Epidermal melanocyte (primary cell): ENCODE measurements around the gene MGRN1.

Experiments
- DNase-seq: peaks from one replicate; pipeline ENCODE4 v3.0.0; 2011; ENCODE audit warnings: low spot score; ENCODE audit not compliant: insufficient read length

Gene MGRN1

DNA sequence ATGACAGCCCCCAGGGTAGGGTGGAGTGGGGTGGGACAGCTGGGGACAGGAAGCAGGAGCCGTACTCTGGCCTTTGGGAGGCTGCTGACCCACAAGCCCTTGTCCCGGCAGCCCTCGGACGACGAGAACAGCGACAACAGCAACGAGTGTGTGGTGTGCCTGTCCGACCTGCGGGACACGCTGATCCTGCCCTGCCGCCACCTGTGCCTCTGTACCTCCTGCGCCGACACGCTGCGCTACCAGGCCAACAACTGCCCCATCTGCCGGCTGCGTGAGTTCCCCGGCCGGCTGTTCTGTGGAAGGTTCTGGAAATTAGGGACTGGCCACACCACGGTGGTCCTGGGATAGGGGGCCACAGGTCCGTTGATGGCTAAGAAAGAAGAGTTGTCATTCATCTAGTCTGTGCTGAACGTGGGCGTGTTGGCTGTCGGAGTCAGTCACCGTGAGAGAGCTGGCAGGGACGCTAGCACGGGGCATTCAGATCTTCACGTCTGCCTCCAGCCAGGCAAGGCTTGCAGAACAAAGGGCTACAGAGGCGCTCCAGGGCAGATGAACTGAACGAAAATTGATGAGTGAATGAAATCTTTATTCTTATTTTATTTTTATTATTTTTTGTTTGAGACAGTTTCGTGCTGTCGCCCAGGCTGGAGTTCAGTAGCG is 48.9 kb downstream of the MGRN1 start:
- DNase-seq = peak; percentile 50

GRCh38 chr16:4674926-4675530 is 50.4 kb downstream of the MGRN1 start:
- no peak for DNase-seq

DNA sequence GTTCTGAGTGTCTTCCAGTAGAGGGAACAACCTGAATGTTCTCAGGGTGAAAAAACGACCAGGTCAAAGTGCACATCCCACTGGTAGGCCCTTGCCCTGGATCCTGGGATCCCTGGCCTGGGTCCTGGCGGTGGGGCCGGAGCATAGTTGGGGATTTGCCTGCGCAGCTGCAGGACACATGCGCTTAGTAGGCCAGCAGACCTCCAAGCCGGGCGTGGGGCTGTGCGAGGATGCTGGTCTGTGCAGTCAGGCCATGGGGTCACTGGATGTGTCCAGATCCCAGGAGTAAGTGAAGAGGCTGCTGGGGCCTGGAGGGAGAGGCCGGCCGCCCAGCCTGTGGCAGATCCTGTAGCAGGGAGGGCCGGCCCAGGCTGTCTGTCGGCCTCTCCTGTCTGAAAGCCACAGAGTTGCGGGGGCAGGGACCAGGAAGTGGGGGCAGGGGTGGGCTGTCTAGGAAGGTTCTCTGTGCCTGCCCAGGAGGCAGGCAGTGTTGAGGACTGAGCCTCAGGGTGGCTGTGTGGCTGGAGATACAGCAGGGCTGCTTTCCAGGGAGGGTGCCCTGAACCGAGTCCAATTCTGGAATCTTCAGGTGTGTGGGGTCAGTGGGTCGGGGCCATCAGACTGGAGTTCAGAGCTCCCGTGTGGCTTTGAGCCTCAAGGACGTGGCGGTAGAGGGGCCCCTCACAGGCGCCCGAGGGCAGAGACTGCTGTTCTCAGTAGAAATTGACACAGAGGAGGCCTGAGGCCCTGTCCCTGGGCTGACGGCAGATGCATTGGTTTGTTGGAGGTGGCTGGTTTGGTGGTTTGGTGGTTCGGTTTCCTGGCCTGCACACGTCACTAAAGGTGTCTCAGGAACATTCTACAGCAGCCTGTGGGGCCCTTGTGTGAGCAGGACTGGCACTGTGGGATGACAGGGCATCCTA is 51.5 kb downstream of the MGRN1 start:
- no peak for DNase-seq

- DNase-seq = no peak
Measured at GRCh38 chr16:4676831-4677230, 52.2 kb downstream of the MGRN1 start.

- DNase-seq = no peak
Measured at GRCh38 chr16:4677390-4677789, 52.8 kb downstream of the MGRN1 start.

DNA sequence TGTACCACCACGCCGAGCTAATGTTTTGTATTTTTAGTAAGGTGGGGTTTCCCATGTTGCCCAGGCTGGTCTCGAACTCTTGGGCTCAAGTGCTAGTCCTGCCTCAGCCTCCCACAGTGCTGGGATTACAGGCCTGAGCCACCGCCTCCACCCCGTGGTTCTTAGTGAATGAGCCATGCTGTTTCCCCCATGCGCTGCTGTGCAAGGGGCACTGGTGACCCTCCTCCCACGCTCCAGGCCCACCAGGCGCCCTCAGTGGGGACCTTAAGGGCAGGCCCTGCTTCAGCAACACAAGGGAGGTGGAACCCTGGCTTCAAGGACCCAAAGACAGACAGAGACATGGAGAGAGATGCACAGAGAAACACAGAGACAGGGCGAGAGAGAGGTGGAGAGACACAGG is 53.4 kb downstream of the MGRN1 start:
- DNase-seq = no peak

GRCh38 chr16:4678596-4678995 is 54.0 kb downstream of the MGRN1 start:
- no peak for DNase-seq

DNA sequence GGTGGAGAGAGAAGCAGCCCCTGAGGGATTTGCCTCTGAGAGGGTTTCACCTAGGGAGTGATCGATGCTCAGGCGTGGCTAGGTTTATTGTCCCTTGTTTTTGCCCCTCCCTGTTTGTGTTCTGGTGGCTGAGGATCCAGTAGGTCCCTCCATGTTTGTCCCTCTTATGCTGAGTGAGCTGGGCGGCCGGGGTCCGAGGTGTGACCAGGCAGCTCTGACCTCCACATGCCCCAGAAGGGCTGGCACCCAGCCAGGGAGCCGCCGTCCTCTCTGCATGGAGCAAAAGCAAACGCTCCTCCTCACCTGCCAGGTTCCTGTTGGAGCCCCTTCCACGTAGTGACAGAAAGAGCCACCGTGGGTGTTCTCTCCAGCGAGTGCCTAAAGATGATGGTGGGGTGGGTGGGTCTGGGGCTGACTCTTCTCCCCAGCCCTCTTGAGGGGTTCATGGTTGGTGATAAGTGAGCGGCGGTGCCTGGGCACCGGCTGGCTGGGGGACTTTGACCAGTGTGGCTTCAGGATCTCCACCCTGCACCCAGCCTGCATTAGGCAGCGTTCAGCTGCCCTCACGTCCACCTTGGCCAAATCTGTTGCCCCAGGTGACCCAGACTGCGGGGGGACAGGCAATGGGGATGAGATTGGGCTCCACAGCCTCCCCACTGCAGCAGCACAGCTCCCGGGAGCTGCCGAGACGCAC is 54.7 kb downstream of the MGRN1 start:
- no peak for DNase-seq

GRCh38 chr16:4679850-4680636 is 55.4 kb downstream of the MGRN1 start:
- DNase-seq = no peak

- DNase-seq = no peak
Measured at GRCh38 chr16:4680673-4681470, 56.2 kb downstream of the MGRN1 start.

- no peak for DNase-seq
Measured at GRCh38 chr16:4681471-4682083, 57.0 kb downstream of the MGRN1 start.

GRCh38 chr16:4682084-4682591 is 57.5 kb downstream of the MGRN1 start:
- no peak for DNase-seq

DNA sequence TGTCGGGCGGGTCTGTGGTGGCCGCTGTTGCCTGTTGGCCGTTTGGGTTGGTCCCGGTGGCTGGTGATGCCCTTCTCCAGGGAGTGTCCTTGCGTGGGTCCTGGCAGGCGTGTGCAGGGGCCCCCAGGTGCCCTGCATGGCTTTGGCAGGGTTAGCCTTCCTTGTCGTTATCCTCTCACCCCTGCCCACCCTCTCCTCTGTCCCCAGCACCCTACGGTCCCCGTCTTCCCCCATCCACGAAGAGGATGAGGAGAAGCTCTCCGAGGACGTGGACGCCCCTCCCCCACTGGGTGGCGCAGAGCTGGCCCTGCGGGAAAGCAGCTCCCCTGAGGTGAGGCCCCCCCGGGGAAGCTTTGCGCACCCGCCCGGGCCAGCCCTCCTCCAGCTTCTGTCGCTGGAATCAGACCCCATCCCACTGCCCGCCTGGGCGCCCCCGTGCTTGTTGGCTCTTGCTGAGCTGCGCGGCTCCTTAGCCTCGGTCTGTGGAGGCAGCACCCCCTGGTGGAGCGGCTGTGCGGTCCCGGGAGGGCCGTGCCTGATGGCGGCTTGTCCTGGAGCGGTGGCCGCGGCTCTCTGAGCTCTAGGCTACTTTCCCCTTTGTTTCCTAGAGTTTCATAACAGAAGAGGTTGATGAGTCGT is 58.1 kb downstream of the MGRN1 start:
- no peak for DNase-seq

DNA sequence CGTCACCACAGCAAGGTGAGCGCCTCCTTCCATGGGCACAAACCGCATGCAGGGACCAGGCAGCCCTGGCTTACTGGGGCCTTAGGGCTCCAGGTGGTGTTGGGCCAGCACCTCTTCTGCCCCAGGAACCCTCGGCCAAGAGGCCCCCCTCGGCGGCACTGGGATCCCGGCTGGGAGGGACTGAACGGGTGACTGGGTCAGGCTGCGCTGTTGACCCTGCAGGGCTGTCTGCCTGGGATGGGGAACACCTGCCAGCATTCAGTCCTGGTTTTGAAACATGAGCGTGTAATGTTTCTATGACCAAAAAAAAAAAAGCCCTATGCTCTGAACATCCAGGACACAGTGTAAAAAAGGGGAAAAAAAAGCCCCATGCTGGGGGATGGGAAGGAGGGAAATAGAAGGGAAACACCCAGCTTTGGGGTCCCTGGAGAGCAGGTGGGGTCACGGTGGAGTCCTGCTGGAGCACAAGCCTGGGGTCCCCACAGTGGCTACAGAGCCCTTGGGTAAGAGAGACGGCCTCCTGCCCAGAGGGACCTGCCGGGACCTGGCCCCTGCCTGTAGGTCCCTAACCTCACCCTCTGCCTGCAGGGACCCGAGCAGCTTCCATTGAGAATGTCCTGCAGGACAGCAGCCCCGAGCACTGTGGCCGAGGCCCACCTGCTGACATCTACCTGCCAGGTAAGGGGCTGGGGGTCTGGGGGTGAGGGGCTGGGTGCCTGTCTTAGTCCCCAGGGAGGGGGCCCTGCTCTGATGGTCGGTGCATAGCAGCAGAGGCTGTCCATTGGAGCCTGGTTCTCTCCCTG is 58.8 kb downstream of the MGRN1 start:
- DNase-seq = no peak

DNA sequence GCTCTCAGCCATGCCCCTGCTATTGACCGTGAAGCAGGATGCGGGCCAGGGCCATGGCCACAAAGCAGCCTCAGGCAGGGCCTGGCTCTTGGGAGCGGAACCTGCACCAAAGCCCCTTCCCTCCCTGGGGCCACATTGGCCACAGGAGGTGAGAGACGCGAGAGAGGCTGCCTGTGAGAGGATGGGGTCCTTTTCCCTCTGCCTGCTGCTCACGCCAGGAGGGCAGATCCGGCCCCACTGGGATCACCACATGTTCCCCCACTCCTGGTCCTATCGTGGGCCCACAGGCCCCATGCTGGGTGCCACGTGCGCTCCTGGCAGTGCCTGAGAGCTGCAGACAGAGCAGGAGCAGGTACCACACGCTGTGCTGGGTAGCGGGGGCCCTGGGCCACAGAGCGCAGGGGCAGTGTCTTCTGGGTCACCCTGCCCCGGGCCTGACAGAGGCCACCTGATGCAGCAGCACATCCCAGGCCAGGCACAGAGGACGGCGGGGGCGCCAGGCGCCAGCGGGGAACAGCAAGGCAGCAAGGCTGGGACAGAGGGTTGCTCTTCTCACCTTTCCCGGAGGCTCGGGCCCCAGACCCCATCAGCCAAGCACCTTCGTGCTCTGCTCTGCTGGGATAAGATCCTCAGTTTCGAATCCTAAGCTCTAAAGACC is 59.6 kb downstream of the MGRN1 start:
- no peak for DNase-seq

- DNase-seq = no peak
Measured at GRCh38 chr16:4684763-4685162, 60.1 kb downstream of the MGRN1 start.

- no peak for DNase-seq
Measured at GRCh38 chr16:4685292-4685691, 60.7 kb downstream of the MGRN1 start.
